ENCODE measurements around the gene SGIP1. TPM values are rescaled to one million over a fixed set of nuclear protein-coding genes. Genes with fewer than 3 reads are reported as not detected.

SGIP1 gene
- total and polyA plus RNA-seq, 2 donors (not counting 3 experiments of a cell fraction or from before 2014, with no cell fraction given), result 30.9 to 68.9 TPM

- Histone ChIP-seq H3K79me2 (ENCODE audit: control insufficient read depth, insufficient read depth, low read length) (no peaks in the 10 kb centered on the region), H3K27ac (ENCODE audit: insufficient read depth, low read depth, low read length) (peak overlapping the region; percentile 75), H3K27me3 (ENCODE audit: control insufficient read depth in 2 of 2, insufficient read depth in 2 of 2, low read length in 2 of 2) (no peaks in the 10 kb centered on the region), H2AFZ (ENCODE audit: low read depth, low read length) (peak overlapping the region; percentile 75), H3K4me1 (ENCODE audit: control insufficient read depth, extremely low read depth, insufficient read depth, low read length) (peaks cover 39% of the 10 kb centered on the region), H4K20me1 (replicated peaks; ENCODE audit: control insufficient read depth, extremely low read depth, insufficient read depth, low read length) (no peaks in the 10 kb centered on the region), H3K9me3 (replicated peaks; ENCODE audit: control insufficient read depth, insufficient read depth, low read length) (no peaks in the 10 kb centered on the region), H3K4me2 (ENCODE audit: insufficient read depth, low read length) (peak overlapping the region; percentile 78), H3K36me3 (ENCODE audit: control insufficient read depth in 2 of 2, extremely low read depth in 1 of 2, insufficient read depth in 2 of 2, low read length in 2 of 2) (no peaks in the 10 kb centered on the region), H3K4me3 (replicated peaks in 1 of 3; ENCODE audit: insufficient read depth in 1 of 3, low read depth in 1 of 3, low read length in 3 of 3) (peak overlapping the region; percentile 41 to 66 (median 47)), H3K9me1 (replicated peaks; ENCODE audit: control insufficient read depth, extremely low read depth, insufficient read depth, low read length) (no peaks in the 10 kb centered on the region), H3K9ac (replicated peaks; ENCODE audit: extremely low read depth, insufficient read depth, low read length) (peak overlapping the region; percentile 85)
- POLR2A ChIA-PET, result interaction anchor here (1.9 kb wide), 1 partner anchor 10 kb away, joined by 5 read pairs; no protein-coding TSS in a partner anchor
- intact Hi-C loops (cut with micrococcal nuclease), result loop anchor here (1.0 to 5.0 kb wide), 4 partner anchors 31 to 196 kb away; no protein-coding TSS in a partner anchor
- DNase-seq (ENCODE audit: low read depth, low spot score), result peak; percentile 81
- BruUV-seq (replicated peaks), result TSS peak; percentile 72
- CTCF ChIA-PET, result interaction anchor here (0.9 to 3.6 kb wide), 12 partner anchors 10 to 200 kb away, joined by 3 to 19 read pairs (median 4); no protein-coding TSS in a partner anchor
- TF ChIP-seq MAX (IDR thresholded peaks at IDR 0.05; ENCODE audit: insufficient read depth, insufficient read length) (no peak), FOS (IDR thresholded peaks at IDR 0.05; ENCODE audit: borderline replicate concordance, insufficient read depth, low read length) (no peak), MYC (IDR thresholded peaks at IDR 0.05; ENCODE audit: low read depth, low read length) (no peak), CTCF (IDR thresholded peaks at IDR 0.05; ENCODE audit: extremely low read depth in 1 of 2, insufficient read depth in 1 of 2, low read depth in 1 of 2, low read length in 2 of 2) (no peak), EZH2 (IDR thresholded peaks at IDR 0.05; ENCODE audit: borderline replicate concordance, low read depth, low read length, severe bottlenecking) (no peak), POLR2AphosphoS5 (IDR thresholded peaks at IDR 0.05; ENCODE audit: insufficient read depth, low read depth, low read length) (peak; percentile 56), GATA2 (IDR thresholded peaks at IDR 0.05; ENCODE audit: insufficient read depth, insufficient read length, low read depth, low read length) (no peak), JUN (IDR thresholded peaks at IDR 0.05; ENCODE audit: borderline replicate concordance, insufficient read depth, insufficient read length, low read depth) (peak; percentile 32), POLR2A (IDR thresholded peaks at IDR 0.05; ENCODE audit: low read depth, low read length) (no peak)
- dilution Hi-C loops (cut with MboI; ENCODE audit: extremely low pct_ligation_motif_present, low sequenced_read_pairs), result loop anchor here (25.0 kb wide), 1 partner anchor 196 kb away; no protein-coding TSS in a partner anchor
- no peak for FAIRE-seq
These were observed 862 bp upstream of the SGIP1 start for GRCh38 chr1:66532798-66533783.
